CD4-positive, alpha-beta T cell (primary cell): Measurements from ENCODE around the gene IL6R. TPM values are rescaled to one million over a fixed set of nuclear protein-coding genes. Genes with fewer than 3 reads are reported as not detected.

Experiments used
- ATAC-seq: fragments of 200-7000 bp; cut with Tn5 transposase; one replicate; pipeline ENCODE4 v1.10.0; 2022; ENCODE audit warnings: mild to moderate bottlenecking; ENCODE audit not compliant: poor library complexity
- CTCF ChIA-PET: fragments of 350-600 bp; sonication (Branson Sonifier 250); formaldehyde crosslinking; loops from one replicate; lab custom pipeline; 2021; ENCODE audit warnings: antibody characterized with exemption, inconsistent platforms; lab: Charles Lee
- POLR2A ChIA-PET: fragments of 350-600 bp; sonication (Branson Sonifier 250); formaldehyde crosslinking; loops from one replicate; lab custom pipeline; 2021; ENCODE audit warnings: antibody characterized with exemption, inconsistent platforms; lab: Charles Lee
- DNase-seq, 14 experiments: peaks; one replicate each; pipeline ENCODE4 v3.0.0-alpha.2; 2013 to 2020; ENCODE audit warnings: mixed read lengths in 2 of 14
- H3K27ac ChIP-seq, 2 donors: one replicate each; pipeline versions ENCODE4 v1.5.1 to v1.7.0; 2013; ENCODE audit warnings: low read length in 2 of 2, low read depth in 1 of 2, mild to moderate bottlenecking in 1 of 2
- H3K27me3 ChIP-seq, 2 experiments: 1 replicate in 1 of 2; 2 replicates in 1 of 2; pipeline versions ENCODE4 v1.6.1 to v1.7.0; 2013; ENCODE audit warnings: low read length in 2 of 2, control low read depth in 1 of 2, mild to moderate bottlenecking in 1 of 2, moderate library complexity in 1 of 2; ENCODE audit not compliant: insufficient read depth in 2 of 2, control insufficient read depth in 1 of 2
- H3K36me3 ChIP-seq: one replicate; pipeline ENCODE4 v1.6.1; 2013; ENCODE audit warnings: low read length, control low read depth; ENCODE audit not compliant: insufficient read depth
- H3K4me1 ChIP-seq: one replicate; pipeline ENCODE4 v1.6.1; 2013; ENCODE audit warnings: low read length, control low read depth; ENCODE audit not compliant: insufficient read depth
- H3K4me3 ChIP-seq: one replicate; pipeline ENCODE4 v1.5.1; 2013; ENCODE audit warnings: mild to moderate bottlenecking, low read length, moderate library complexity
- H3K9me3 ChIP-seq, 2 experiments: 1 replicate in 1 of 2; 2 replicates in 1 of 2; pipeline versions ENCODE4 v1.6.1 to v1.7.0; 2013; ENCODE audit warnings: low read length in 2 of 2, mild to moderate bottlenecking in 2 of 2, control low read depth in 1 of 2, moderate library complexity in 1 of 2; ENCODE audit not compliant: control insufficient read depth in 1 of 2, insufficient read depth in 1 of 2
- H3K27ac Mint-ChIP-seq: one replicate; pipeline ENCODE4 v1.8.0; 2020; ENCODE audit warnings: mixed read lengths
- H3K27me3 Mint-ChIP-seq: one replicate; pipeline ENCODE4 v1.8.0; 2021; ENCODE audit warnings: mixed read lengths
- H3K36me3 Mint-ChIP-seq: one replicate; pipeline ENCODE4 v1.8.0; 2021; ENCODE audit warnings: low read depth, mixed read lengths
- H3K4me1 Mint-ChIP-seq: one replicate; pipeline ENCODE4 v1.8.0; 2021; ENCODE audit warnings: low read depth, mixed read lengths
- H3K4me3 Mint-ChIP-seq: one replicate; pipeline ENCODE4 v1.8.0; 2020; ENCODE audit warnings: mild to moderate bottlenecking, mixed read lengths
- H3K9me3 Mint-ChIP-seq: one replicate; pipeline ENCODE4 v1.8.0; 2020; ENCODE audit warnings: mixed read lengths
- CTCF ChIP-seq: fragments of 200-600 bp; IDR thresholded peaks from one replicate; pipeline ENCODE4 v1.8.0; 2022; ENCODE audit warnings: antibody characterized with exemption, mild to moderate bottlenecking
- intact Hi-C, 2 experiments: fragments of 100-400 bp; cut with DNase I in 1 of 2; cut with micrococcal nuclease in 1 of 2; formaldehyde crosslinking; loops; one replicate each; pipeline versions ENCODE4 v1.15.1 to v1.9.0; 2023 to 2025; cut with DNase I, micrococcal nuclease
- total RNA-seq, 174 experiments: library from RNA in 2 of 174; stranded (reverse) in 2 of 174; gene quantifications; one replicate each; pipeline ENCODE4 v1.2.3 and lab custom pipeline; 2021 to 2026

The IL6R gene
- total RNA-seq, 2 experiments from 2014 or later, result 31.7 to 35.0 TPM

- H3K9me3 ChIP-seq, result no peaks in the 10 kb centered on the region
- H3K27me3 ChIP-seq, result peaks cover 9 to 19% of the 10 kb centered on the region in 2 experiments
- no peak for TF ChIP-seq CTCF
- Mint-ChIP-seq H3K9me3 (no peaks in the 10 kb centered on the region), H3K27ac (peak overlapping the region; percentile 61), H3K4me1 (peaks cover 55% of the 10 kb centered on the region), H3K4me3 (no peak overlapping the region), H3K27me3 (peaks cover 26% of the 10 kb centered on the region), H3K36me3 (no peaks in the 10 kb centered on the region)
- no peak for DNase-seq
- no peaks in the 10 kb centered on the region for H3K36me3 ChIP-seq
- H3K4me3 ChIP-seq, result no peak overlapping the region
- ChIA-PET POLR2A (interaction anchor here (1.4 kb wide), 1 partner anchor 31 kb away, joined by 4 read pairs; no protein-coding TSS in a partner anchor), CTCF (interaction anchor here (2.9 kb wide), 1 partner anchor 16 kb away, joined by 11 read pairs; no protein-coding TSS in a partner anchor)
- H3K4me1 ChIP-seq, result peaks cover 32% of the 10 kb centered on the region
- ATAC-seq, result no peak
- H3K27ac ChIP-seq, result no peak overlapping the region
- intact Hi-C loops, result no loop called here
These were observed 91.2 kb downstream of the IL6R start for GRCh38 chr1:154496383-154496782.

GRCh38 chr1:154497026-154497806, 92.1 kb downstream of the IL6R start:
- peak in 4 of 14 experiments; percentile 16 to 27 (median 21) for DNase-seq
- H3K27ac Mint-ChIP-seq, result peak overlapping the region; percentile 61
- H3K27me3 ChIP-seq, result peaks cover 10 to 25% of the 10 kb centered on the region in 2 experiments
- peaks cover 28% of the 10 kb centered on the region for H3K27me3 Mint-ChIP-seq
- peak overlapping the region; percentile 17 for H3K4me3 Mint-ChIP-seq
- no peaks in the 10 kb centered on the region for H3K9me3 Mint-ChIP-seq
- no peak overlapping the region for H3K4me3 ChIP-seq
- no peaks in the 10 kb centered on the region for H3K36me3 ChIP-seq
- no peaks in the 10 kb centered on the region for H3K9me3 ChIP-seq
- peak; percentile 70 for ATAC-seq
- H3K27ac ChIP-seq, result peak overlapping the region in 1 of 2 donors; percentile 44
- ChIA-PET CTCF (interaction anchor here (2.9 kb wide), 1 partner anchor 17 kb away, joined by 11 read pairs; no protein-coding TSS in a partner anchor), POLR2A (interaction anchor here (1.4 kb wide), 1 partner anchor 32 kb away, joined by 4 read pairs; no protein-coding TSS in a partner anchor)
- intact Hi-C loops, result no loop called here
- H3K4me1 ChIP-seq, result peaks cover 35% of the 10 kb centered on the region
- TF ChIP-seq CTCF, result no peak
- peaks cover 52% of the 10 kb centered on the region for H3K4me1 Mint-ChIP-seq
- H3K36me3 Mint-ChIP-seq, result no peaks in the 10 kb centered on the region

GRCh38 chr1:154499446-154499845, 94.3 kb downstream of the IL6R start:
- H3K4me3 Mint-ChIP-seq, result no peak overlapping the region
- CTCF ChIA-PET, result no interaction called here
- ATAC-seq, result no peak
- POLR2A ChIA-PET, result interaction anchor here (0.6 kb wide), 1 partner anchor 544 kb away, joined by 3 read pairs; no protein-coding TSS in a partner anchor
- H3K4me1 Mint-ChIP-seq, result peaks cover 39% of the 10 kb centered on the region
- no peaks in the 10 kb centered on the region for H3K36me3 ChIP-seq
- peaks cover 45% of the 10 kb centered on the region for H3K27me3 Mint-ChIP-seq
- DNase-seq, result no peak
- H3K27ac Mint-ChIP-seq, result no peak overlapping the region
- no peak overlapping the region for H3K4me3 ChIP-seq
- peaks cover 26% of the 10 kb centered on the region for H3K4me1 ChIP-seq
- H3K9me3 Mint-ChIP-seq, result no peaks in the 10 kb centered on the region
- H3K36me3 Mint-ChIP-seq, result no peaks in the 10 kb centered on the region
- H3K27ac ChIP-seq, result no peak overlapping the region
- no peak for TF ChIP-seq CTCF
- intact Hi-C loops, result no loop called here
- H3K27me3 ChIP-seq, result peaks cover 25 to 45% of the 10 kb centered on the region in 2 experiments
- H3K9me3 ChIP-seq, result peaks cover 0 to 9% of the 10 kb centered on the region in 2 experiments
